Lung (tissue), 12 donors: Measurements from ENCODE around the gene DENND1A. TPM values are rescaled to one million over a fixed set of nuclear protein-coding genes. Genes with fewer than 3 reads are reported as not detected.

Source experiments
- ATAC-seq: fragments of 200-7000 bp; cut with Tn5 transposase; one replicate; pipeline ENCODE4 v1.9.1; 2020; ENCODE audit warnings: moderate number of reproducible peaks; ENCODE audit not compliant: insufficient read depth, low FRiP score
- DNase-seq, 3 donors: peaks; one replicate each; pipeline ENCODE4 v3.0.0-alpha.2; 2013 to 2017
- H3K27ac ChIP-seq, 2 donors: one replicate each; pipeline ENCODE4 v1.5.1; 2013; ENCODE audit warnings: mild to moderate bottlenecking in 2 of 2, moderate library complexity in 2 of 2, control low read depth in 1 of 2, inconsistent platforms in 1 of 2, low read depth in 1 of 2, low read length in 1 of 2
- H3K27me3 ChIP-seq, 3 donors: one replicate each; pipeline ENCODE4 v1.5.1; 2013; ENCODE audit warnings: low read length in 2 of 3; ENCODE audit not compliant: control insufficient read depth in 3 of 3, insufficient read depth in 3 of 3
- H3K36me3 ChIP-seq, 4 donors: one replicate each; pipeline ENCODE4 v1.5.1; 2013; ENCODE audit warnings: low read length in 4 of 4, mild to moderate bottlenecking in 1 of 4, moderate library complexity in 1 of 4; ENCODE audit not compliant: control insufficient read depth in 4 of 4, insufficient read depth in 4 of 4
- H3K4me1 ChIP-seq, 5 donors: one replicate each; pipeline ENCODE4 v1.5.1; 2013; ENCODE audit warnings: low read length in 5 of 5, mild to moderate bottlenecking in 2 of 5, moderate library complexity in 1 of 5; ENCODE audit not compliant: control insufficient read depth in 5 of 5, insufficient read depth in 5 of 5
- H3K4me3 ChIP-seq: one replicate; pipeline ENCODE4 v1.5.1; 2013; ENCODE audit warnings: mild to moderate bottlenecking, control low read depth, moderate library complexity
- H3K9ac ChIP-seq, 2 donors: one replicate each; pipeline ENCODE4 v1.5.1; 2013; ENCODE audit warnings: low read length in 2 of 2, control low read depth in 1 of 2; ENCODE audit not compliant: insufficient read depth in 1 of 2
- H3K9me3 ChIP-seq, 4 donors: one replicate each; pipeline ENCODE4 v1.5.1; 2013; ENCODE audit warnings: low read length in 3 of 4, mild to moderate bottlenecking in 1 of 4, moderate library complexity in 1 of 4; ENCODE audit not compliant: control insufficient read depth in 4 of 4, insufficient read depth in 3 of 4
- CTCF ChIP-seq: IDR thresholded peaks from 2 replicates; pipeline ENCODE4 v1.5.1; 2012; ENCODE audit warnings: mild to moderate bottlenecking; ENCODE audit errors: control extremely low read depth, extremely low read depth
- WGBS, 2 donors: extraction: QIAGEN DNeasy Blood & Tissue Kit; methylation state at CpG; one replicate each; pipeline ENCODE4 v1.1.7; 2013; 5-methylcytosine and 5-hydroxymethylcytosine counted together
- polyA plus RNA-seq, 2 donors: library from polyadenylated mRNA; stranded (reverse); fragments of 200-250 nt; gene quantifications; one replicate each; pipeline ENCODE4 v1.2.1, GENCODE V29; 2013
- total RNA-seq, 2 donors: library from RNA; depleted of rRNA in 1 of 2; stranded (reverse); fragments of >200 nt in 1 of 2; gene quantifications; one replicate each; pipeline ENCODE4 v1.2.1, GENCODE V29; 2014 to 2021
- donor health status: control.
- donor health status: control.
- donor health status: Bipolar disorder and iron deficiency.
- donor health status: healthy.
- donor health status: DM: yes; HTN: yes; CAD: no.

DENND1A gene
- total and polyA plus RNA-seq, 4 donors: 5.7 to 29.8 (median 14.5) TPM

- 74 to 87% methylated on average over 4 of the region's 4 CpGs for WGBS, 2 donors
- Histone ChIP-seq H3K27ac (no peak overlapping the region), H3K36me3 (peaks cover 0 to 3% (median 0%) of the 10 kb centered on the region in 4 donors), H3K9ac (no peak overlapping the region), H3K27me3 (no peaks in the 10 kb centered on the region), H3K4me1 (peaks cover 0 to 13% (median 0%) of the 10 kb centered on the region in 5 donors), H3K9me3 (no peaks in the 10 kb centered on the region), H3K4me3 (no peak overlapping the region)
- TF ChIP-seq CTCF: no peak
- ATAC-seq (no peak), DNase-seq (no peak)
These were observed 399.7 kb downstream of the DENND1A start for GRCh38 chr9:123530244-123530643.

- Histone ChIP-seq H3K27me3 (no peaks in the 10 kb centered on the region), H3K9me3 (no peaks in the 10 kb centered on the region), H3K36me3 (peaks cover 0 to 3% (median 0%) of the 10 kb centered on the region in 4 donors), H3K4me1 (peaks cover 0 to 13% (median 0%) of the 10 kb centered on the region in 5 donors), H3K27ac (no peak overlapping the region), H3K9ac (no peak overlapping the region), H3K4me3 (no peak overlapping the region)
- 64 to 80% methylated on average over 2 of the region's 2 CpGs for WGBS, 2 donors
- no peak for TF ChIP-seq CTCF
- ATAC-seq: no peak
- no peak for DNase-seq
These were observed 401.4 kb downstream of the DENND1A start for GRCh38 chr9:123528501-123528900.

GRCh38 chr9:123527981-123528380 is 401.9 kb downstream of the DENND1A start:
- no peak for TF ChIP-seq CTCF
- peaks cover 0 to 3% (median 0%) of the 10 kb centered on the region in 4 donors for H3K36me3 ChIP-seq

GRCh38 chr9:123525957-123526356 is 404.0 kb downstream of the DENND1A start:
- H3K9ac ChIP-seq: no peak overlapping the region
- H3K4me3 ChIP-seq: no peak overlapping the region
- no peaks in the 10 kb centered on the region for H3K27me3 ChIP-seq
- peaks cover 0 to 13% (median 0%) of the 10 kb centered on the region in 5 donors for H3K4me1 ChIP-seq
- H3K27ac ChIP-seq: no peak overlapping the region
- DNase-seq: no peak
- no peaks in the 10 kb centered on the region for H3K9me3 ChIP-seq
- WGBS, 2 donors: 98% methylated on average over 3 of the region's 3 CpGs
- peaks cover 0 to 3% (median 0%) of the 10 kb centered on the region in 4 donors for H3K36me3 ChIP-seq
- TF ChIP-seq CTCF: no peak
- ATAC-seq: no peak

More at GRCh38 chr9:123527981-123528380, 401.9 kb downstream of the DENND1A start:
- Histone ChIP-seq H3K9ac (no peak overlapping the region), H3K27me3 (no peaks in the 10 kb centered on the region), H3K4me3 (no peak overlapping the region), H3K9me3 (no peaks in the 10 kb centered on the region), H3K4me1 (peaks cover 0 to 13% (median 0%) of the 10 kb centered on the region in 5 donors), H3K27ac (no peak overlapping the region)
- DNase-seq: no peak
- ATAC-seq: no peak
- WGBS, 2 donors: 82 to 86% methylated on average over 2 of the region's 2 CpGs
